SK-N-SH treated with all-trans-retinoic acid at 6 μM for 48 hours (cell line): ENCODE measurements around the gene LTBP1.

ENCODE experiments used
- CSDC2 ChIP-seq: fragments of 250-450 bp; sonication (Bioruptor Pico); IDR thresholded peaks from 2 replicates; pipeline ENCODE4 v1.5.0; 2020; ENCODE audit warnings: mild to moderate bottlenecking, moderate library complexity
- OSR1 ChIP-seq: fragments of 250-450 bp; sonication (Bioruptor Pico); IDR thresholded peaks from 2 replicates; pipeline ENCODE4 v1.8.0; 2022; ENCODE audit warnings: moderate library complexity, mild to moderate bottlenecking, inconsistent platforms
- RARB ChIP-seq: fragments of 250-450 bp; sonication (Bioruptor Pico); IDR thresholded peaks from 2 replicates; pipeline ENCODE4 v1.8.0; 2021; ENCODE audit warnings: mild to moderate bottlenecking, moderate library complexity
- TCF4 ChIP-seq: fragments of 250-450 bp; sonication (Bioruptor Pico); IDR thresholded peaks from 2 replicates; pipeline ENCODE4 v1.8.0; 2021; ENCODE audit warnings: mild to moderate bottlenecking, moderate library complexity, borderline replicate concordance
- TOX ChIP-seq: fragments of 250-450 bp; sonication (Bioruptor Pico); IDR thresholded peaks from 2 replicates; pipeline ENCODE4 v1.8.0; 2021; ENCODE audit warnings: mild to moderate bottlenecking, moderate library complexity, borderline replicate concordance
- ZFP3 ChIP-seq: fragments of 250-450 bp; sonication (Bioruptor Pico); IDR thresholded peaks from 2 replicates; pipeline ENCODE4 v1.5.0; 2020; ENCODE audit warnings: mild to moderate bottlenecking, moderate library complexity
- ZNF70 ChIP-seq: fragments of 450-650 bp; formaldehyde crosslinking; IDR thresholded peaks from 2 replicates; pipeline ENCODE4 v1.5.0; 2020; ENCODE audit warnings: mild to moderate bottlenecking, moderate library complexity
- ZNF8 ChIP-seq: fragments of 450-650 bp; formaldehyde crosslinking; IDR thresholded peaks from 2 replicates; pipeline ENCODE4 v1.5.0; 2020; ENCODE audit warnings: mild to moderate bottlenecking, moderate library complexity
- TF ChIP-seq, protein P1 (sequence below): fragments of 250-450 bp; sonication (Bioruptor Pico); IDR thresholded peaks from 2 replicates; pipeline ENCODE4 v1.8.0; 2020; ENCODE audit warnings: mild to moderate bottlenecking, moderate library complexity, borderline replicate concordance
- TF ChIP-seq, protein P2 (sequence below): fragments of 250-450 bp; sonication (Bioruptor Pico); IDR thresholded peaks from 2 replicates; pipeline ENCODE4 v1.5.1; 2021; ENCODE audit warnings: mild to moderate bottlenecking, moderate library complexity

- TF ChIP-seq RARB (no peak), CSDC2 (no peak), TCF4 (CRISPR knock-in tag) (no peak), ZFP3 (CRISPR knock-in tag) (no peak), ZNF70 (no peak), OSR1 (CRISPR knock-in tag) (no peak), ZNF8 (CRISPR knock-in tag) (no peak), TOX (CRISPR knock-in tag) (no peak)
- TF ChIP-seq, protein P1, sequence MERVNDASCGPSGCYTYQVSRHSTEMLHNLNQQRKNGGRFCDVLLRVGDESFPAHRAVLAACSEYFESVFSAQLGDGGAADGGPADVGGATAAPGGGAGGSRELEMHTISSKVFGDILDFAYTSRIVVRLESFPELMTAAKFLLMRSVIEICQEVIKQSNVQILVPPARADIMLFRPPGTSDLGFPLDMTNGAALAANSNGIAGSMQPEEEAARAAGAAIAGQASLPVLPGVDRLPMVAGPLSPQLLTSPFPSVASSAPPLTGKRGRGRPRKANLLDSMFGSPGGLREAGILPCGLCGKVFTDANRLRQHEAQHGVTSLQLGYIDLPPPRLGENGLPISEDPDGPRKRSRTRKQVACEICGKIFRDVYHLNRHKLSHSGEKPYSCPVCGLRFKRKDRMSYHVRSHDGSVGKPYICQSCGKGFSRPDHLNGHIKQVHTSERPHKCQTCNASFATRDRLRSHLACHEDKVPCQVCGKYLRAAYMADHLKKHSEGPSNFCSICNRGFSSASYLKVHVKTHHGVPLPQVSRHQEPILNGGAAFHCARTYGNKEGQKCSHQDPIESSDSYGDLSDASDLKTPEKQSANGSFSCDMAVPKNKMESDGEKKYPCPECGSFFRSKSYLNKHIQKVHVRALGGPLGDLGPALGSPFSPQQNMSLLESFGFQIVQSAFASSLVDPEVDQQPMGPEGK (CRISPR knock-in tag) = no peak
- TF ChIP-seq, protein P2, sequence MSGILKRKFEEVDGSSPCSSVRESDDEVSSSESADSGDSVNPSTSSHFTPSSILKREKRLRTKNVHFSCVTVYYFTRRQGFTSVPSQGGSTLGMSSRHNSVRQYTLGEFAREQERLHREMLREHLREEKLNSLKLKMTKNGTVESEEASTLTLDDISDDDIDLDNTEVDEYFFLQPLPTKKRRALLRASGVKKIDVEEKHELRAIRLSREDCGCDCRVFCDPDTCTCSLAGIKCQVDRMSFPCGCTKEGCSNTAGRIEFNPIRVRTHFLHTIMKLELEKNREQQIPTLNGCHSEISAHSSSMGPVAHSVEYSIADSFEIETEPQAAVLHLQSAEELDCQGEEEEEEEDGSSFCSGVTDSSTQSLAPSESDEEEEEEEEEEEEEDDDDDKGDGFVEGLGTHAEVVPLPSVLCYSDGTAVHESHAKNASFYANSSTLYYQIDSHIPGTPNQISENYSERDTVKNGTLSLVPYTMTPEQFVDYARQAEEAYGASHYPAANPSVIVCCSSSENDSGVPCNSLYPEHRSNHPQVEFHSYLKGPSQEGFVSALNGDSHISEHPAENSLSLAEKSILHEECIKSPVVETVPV (CRISPR knock-in tag) = no peak
Observed at GRCh38 chr2:33370636-33371265, 424.0 kb downstream of the LTBP1 start.
